OCI-M1 (cell line): ENCODE results near the gene PML.

Experiments
- DNase-seq: peaks from one replicate; lab custom pipeline; 2025; lab: John Stamatoyannopoulos, UW

Gene PML

GRCh38 chr15:74008901-74009300, 14.4 kb downstream of the PML start:
- no peak for DNase-seq

- no peak for DNase-seq
Measured at GRCh38 chr15:74010929-74011540, 16.5 kb downstream of the PML start.

- DNase-seq, result no peak
Measured at GRCh38 chr15:74011610-74012009, 17.1 kb downstream of the PML start.

- no peak for DNase-seq
Measured at GRCh38 chr15:74013374-74013894, 18.9 kb downstream of the PML start.

- DNase-seq, result no peak
Measured at GRCh38 chr15:74019734-74020133, 25.2 kb downstream of the PML start.

GRCh38 chr15:74022706-74023470, 28.4 kb downstream of the PML start:
- DNase-seq, result no peak

- DNase-seq, result no peak
Measured at GRCh38 chr15:74024687-74025086, 30.2 kb downstream of the PML start.

- no peak for DNase-seq
Measured at GRCh38 chr15:74025436-74025835, 30.9 kb downstream of the PML start.

GRCh38 chr15:74027688-74028087, 33.2 kb downstream of the PML start:
- no peak for DNase-seq

- no peak for DNase-seq
Measured at GRCh38 chr15:74028646-74029045, 34.1 kb downstream of the PML start.

GRCh38 chr15:74032046-74032445, 37.5 kb downstream of the PML start:
- DNase-seq, result no peak

- DNase-seq, result peak; percentile 54
Measured at GRCh38 chr15:74032606-74033561, 38.4 kb downstream of the PML start.

GRCh38 chr15:74034206-74034755, 39.8 kb downstream of the PML start:
- DNase-seq, result no peak

GRCh38 chr15:74035121-74036017, 40.9 kb downstream of the PML start:
- DNase-seq, result no peak

- no peak for DNase-seq
Measured at GRCh38 chr15:74036271-74037170, 42.0 kb downstream of the PML start.

- no peak for DNase-seq
Measured at GRCh38 chr15:74037171-74038117, 42.9 kb downstream of the PML start.

- DNase-seq, result no peak
Measured at GRCh38 chr15:74038707-74039655, 44.5 kb downstream of the PML start.

GRCh38 chr15:74039656-74040010, 45.1 kb downstream of the PML start:
- DNase-seq, result no peak
